Mucosa of rectum (tissue), 2 donors: ENCODE results near the gene ODAD2.

ENCODE experiments used
- H3K27ac ChIP-seq, 2 donors: one replicate each; pipeline ENCODE4 v1.7.0; 2013; ENCODE audit warnings: inconsistent platforms in 2 of 2, low read depth in 2 of 2, low read length in 2 of 2
- H3K27me3 ChIP-seq, 2 donors: one replicate each; pipeline ENCODE4 v1.7.0; 2013; ENCODE audit warnings: low read length in 2 of 2; ENCODE audit not compliant: control insufficient read depth in 2 of 2, insufficient read depth in 2 of 2
- H3K36me3 ChIP-seq, 2 donors: one replicate each; pipeline ENCODE4 v1.7.0; 2013; ENCODE audit warnings: low read length in 2 of 2; ENCODE audit not compliant: control insufficient read depth in 2 of 2, insufficient read depth in 2 of 2
- H3K4me1 ChIP-seq, 2 donors: one replicate each; pipeline ENCODE4 v1.7.0; 2013; ENCODE audit warnings: low read length in 2 of 2, mild to moderate bottlenecking in 1 of 2; ENCODE audit not compliant: control insufficient read depth in 2 of 2, insufficient read depth in 2 of 2
- H3K4me3 ChIP-seq, 2 donors: one replicate each; pipeline ENCODE4 v1.7.0; 2013; ENCODE audit warnings: low read length in 2 of 2
- H3K9ac ChIP-seq, 2 donors: one replicate each; pipeline ENCODE4 v1.7.0; 2013; ENCODE audit warnings: low read length in 2 of 2, low read depth in 1 of 2, mild to moderate bottlenecking in 1 of 2
- H3K9me3 ChIP-seq, 2 donors: one replicate each; pipeline ENCODE4 v1.7.0; 2013; ENCODE audit warnings: low read length in 2 of 2; ENCODE audit not compliant: control insufficient read depth in 2 of 2
- donor health status: healthy.
- donor health status: Normal muscosa, but diverticular disease.

ODAD2 gene

DNA sequence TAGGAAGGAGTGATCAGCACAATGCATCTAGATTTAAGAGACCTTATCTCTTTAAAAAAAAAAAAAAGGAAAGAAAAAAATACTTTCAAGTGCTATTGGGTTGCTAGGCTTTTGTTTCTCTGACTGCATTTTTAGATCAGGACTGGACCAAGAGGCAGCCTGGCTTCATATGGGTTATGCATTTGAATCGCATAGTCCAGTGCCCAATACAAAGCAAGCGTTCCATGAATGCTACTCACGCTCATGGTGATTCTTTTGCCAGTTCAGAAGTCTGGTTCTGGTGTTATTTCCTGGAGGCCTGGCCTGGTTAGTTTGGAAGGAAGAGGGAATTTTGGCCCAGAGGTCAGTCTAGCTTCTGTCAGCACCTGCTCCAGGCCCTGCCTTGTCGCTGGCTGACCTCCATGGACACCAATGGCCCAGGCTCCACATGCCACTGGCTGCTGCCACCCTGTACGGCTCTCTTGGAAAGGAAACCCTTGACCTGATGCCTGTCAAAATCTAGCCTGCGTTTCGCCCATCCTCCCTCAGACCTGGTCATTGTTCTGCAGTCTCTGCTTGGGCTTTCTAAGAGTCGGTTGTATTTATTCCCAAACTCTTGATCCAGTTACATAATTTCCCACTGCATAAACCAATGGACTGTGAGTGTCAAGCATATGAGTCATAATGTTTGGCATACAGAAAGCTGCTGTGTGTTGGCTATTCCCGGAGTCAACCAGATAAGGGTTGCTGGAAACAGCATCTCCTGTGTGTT is 178.9 kb downstream of the ODAD2 start:
- Histone ChIP-seq H3K4me1 (no peaks in the 10 kb centered on the region), H3K27ac (no peak overlapping the region), H3K9me3 (no peaks in the 10 kb centered on the region), H3K27me3 (no peaks in the 10 kb centered on the region), H3K36me3 (no peaks in the 10 kb centered on the region), H3K4me3 (no peak overlapping the region), H3K9ac (no peak overlapping the region)

DNA sequence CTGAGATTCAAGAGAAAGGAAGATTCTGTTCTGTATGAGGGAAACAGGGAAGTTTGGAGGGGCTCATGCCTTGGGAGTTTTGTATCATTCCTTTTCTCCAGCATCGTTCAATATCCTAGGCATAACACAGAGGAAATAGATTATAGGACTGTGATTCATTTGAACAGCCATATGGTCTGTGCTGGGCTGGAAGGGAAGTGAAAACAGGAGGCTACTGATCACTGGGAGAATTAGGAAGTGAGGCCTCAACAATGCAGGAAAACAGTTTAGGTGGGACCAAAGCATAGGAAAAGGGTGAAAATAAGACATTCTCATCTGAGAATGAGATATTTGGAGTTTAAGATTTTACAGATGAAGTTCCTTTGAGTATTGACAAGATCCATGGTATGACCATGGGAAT is 182.6 kb downstream of the ODAD2 start:
- Histone ChIP-seq H3K9me3 (no peaks in the 10 kb centered on the region), H3K27me3 (no peaks in the 10 kb centered on the region), H3K4me1 (no peaks in the 10 kb centered on the region), H3K36me3 (no peaks in the 10 kb centered on the region), H3K4me3 (no peak overlapping the region), H3K9ac (no peak overlapping the region), H3K27ac (no peak overlapping the region)

DNA sequence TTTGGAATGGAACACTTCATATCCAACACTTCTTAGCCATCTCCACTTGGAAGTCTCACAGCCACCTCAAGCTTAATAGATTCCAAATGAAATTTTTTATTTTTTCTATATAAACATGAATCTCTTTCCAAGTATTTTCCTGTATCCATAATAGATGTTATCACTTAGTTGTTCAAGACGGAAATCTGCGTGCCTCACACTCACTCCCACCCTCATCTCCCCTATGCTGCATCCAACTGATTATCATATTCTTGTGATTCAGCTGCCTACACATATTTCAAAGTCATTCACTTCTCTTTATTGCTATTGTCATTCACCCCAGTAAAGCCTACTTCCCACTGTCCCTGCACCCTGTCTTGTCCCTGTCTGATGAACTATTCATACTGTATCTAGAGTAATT is 183.0 kb downstream of the ODAD2 start:
- no peaks in the 10 kb centered on the region for H3K4me1 ChIP-seq
- no peak overlapping the region for H3K9ac ChIP-seq
- no peaks in the 10 kb centered on the region for H3K36me3 ChIP-seq
- no peak overlapping the region for H3K27ac ChIP-seq
- no peaks in the 10 kb centered on the region for H3K27me3 ChIP-seq
- no peak overlapping the region for H3K4me3 ChIP-seq
- no peaks in the 10 kb centered on the region for H3K9me3 ChIP-seq

DNA sequence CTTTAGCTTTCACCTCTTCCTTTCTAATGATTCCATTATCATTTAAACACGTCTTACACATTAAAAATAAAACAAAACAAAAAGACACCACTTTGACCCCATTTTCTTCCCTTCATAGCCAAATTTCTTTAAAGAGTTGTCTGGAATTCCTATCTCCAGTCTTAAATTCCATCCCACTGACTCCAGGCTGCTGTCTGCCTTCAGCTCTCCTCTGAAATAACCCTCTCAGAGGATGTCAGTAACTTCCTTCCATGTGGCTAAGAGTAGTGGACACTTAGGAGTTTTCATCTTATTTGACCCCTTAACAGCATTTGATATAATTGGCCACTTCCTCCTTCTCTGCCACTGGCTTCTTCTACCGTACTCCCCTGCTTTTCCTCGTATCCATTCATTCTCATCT is 183.6 kb downstream of the ODAD2 start:
- Histone ChIP-seq H3K27ac (no peak overlapping the region), H3K4me1 (no peaks in the 10 kb centered on the region), H3K9ac (no peak overlapping the region), H3K36me3 (no peaks in the 10 kb centered on the region), H3K27me3 (no peaks in the 10 kb centered on the region), H3K9me3 (no peaks in the 10 kb centered on the region), H3K4me3 (no peak overlapping the region)

DNA sequence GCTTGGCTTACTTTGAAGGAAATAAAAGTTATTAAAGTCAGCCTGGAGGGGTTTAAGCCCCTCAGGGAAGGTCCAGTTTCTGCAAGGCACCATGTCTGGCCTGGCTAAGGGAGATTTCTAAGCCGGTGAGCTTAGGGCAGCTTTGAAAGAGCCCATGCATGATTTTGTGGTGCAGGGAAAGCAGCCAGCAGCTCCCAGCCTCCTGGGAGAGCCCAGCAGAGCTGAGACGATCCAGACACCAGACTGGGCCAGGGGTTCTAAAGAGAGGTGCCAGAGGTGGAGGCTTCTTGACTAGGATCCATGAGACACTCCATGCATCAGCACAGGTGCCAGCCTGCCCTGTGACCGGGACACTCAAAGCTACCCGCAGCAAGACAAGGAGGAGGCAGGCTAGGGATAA is 193.7 kb downstream of the ODAD2 start:
- H3K4me3 ChIP-seq: no peak overlapping the region
- H3K9me3 ChIP-seq: no peaks in the 10 kb centered on the region
- H3K9ac ChIP-seq: no peak overlapping the region
- no peak overlapping the region for H3K27ac ChIP-seq
- no peaks in the 10 kb centered on the region for H3K27me3 ChIP-seq
- H3K4me1 ChIP-seq: no peaks in the 10 kb centered on the region
- H3K36me3 ChIP-seq: no peaks in the 10 kb centered on the region

DNA sequence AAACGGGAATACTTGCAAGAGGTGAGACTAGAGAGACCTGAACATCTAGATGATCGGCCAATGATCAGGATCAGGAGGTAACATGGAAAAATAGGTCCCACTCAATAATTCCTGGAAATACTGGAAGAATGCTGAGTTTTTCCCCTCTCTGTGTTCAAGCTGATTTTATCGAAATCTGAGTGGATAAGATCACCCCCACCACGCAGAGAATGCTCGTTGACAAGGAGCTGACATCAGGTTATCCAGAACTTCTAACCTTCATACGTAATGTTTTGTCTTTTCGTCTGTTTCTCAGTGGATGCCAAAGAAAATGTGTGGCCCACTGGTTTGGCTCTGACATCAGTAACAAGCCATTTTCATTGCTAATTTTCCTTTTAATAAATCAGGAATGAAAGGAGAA is 194.7 kb downstream of the ODAD2 start:
- no peak overlapping the region for H3K27ac ChIP-seq
- no peak overlapping the region for H3K9ac ChIP-seq
- H3K36me3 ChIP-seq: no peaks in the 10 kb centered on the region
- H3K27me3 ChIP-seq: no peaks in the 10 kb centered on the region
- no peaks in the 10 kb centered on the region for H3K9me3 ChIP-seq
- H3K4me1 ChIP-seq: no peaks in the 10 kb centered on the region
- no peak overlapping the region for H3K4me3 ChIP-seq

DNA sequence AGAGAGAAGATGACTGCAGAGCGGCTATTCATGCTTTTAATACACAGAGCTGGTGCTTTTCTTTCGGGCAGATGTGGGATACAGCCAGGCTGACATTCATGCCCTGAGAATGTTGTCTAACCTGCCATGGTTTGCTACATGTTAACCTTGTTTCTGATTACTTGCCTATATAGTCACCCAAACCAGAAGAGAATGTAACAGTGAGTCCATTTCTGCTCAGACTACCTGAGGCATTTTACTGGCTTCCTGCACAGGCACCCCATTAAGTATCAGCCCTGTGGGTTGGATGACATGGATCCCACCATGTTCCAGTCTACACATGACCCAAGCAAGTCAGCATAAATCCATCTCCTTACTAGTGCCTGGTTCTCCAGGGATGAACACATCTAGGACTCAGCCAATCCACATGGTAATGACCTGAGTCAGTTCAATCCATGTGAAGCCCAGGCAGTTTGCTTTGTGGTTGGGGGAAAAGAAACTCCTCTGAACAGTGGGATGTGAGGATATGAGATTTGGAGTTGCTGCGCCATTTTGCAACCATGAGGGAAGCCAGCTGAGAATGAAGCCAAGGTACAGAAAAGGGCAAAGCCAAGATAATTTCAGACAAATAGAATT is 197.6 kb downstream of the ODAD2 start:
- Histone ChIP-seq H3K9ac (no peak overlapping the region), H3K4me3 (no peak overlapping the region), H3K36me3 (no peaks in the 10 kb centered on the region), H3K9me3 (no peaks in the 10 kb centered on the region), H3K4me1 (no peaks in the 10 kb centered on the region), H3K27ac (no peak overlapping the region), H3K27me3 (no peaks in the 10 kb centered on the region)

DNA sequence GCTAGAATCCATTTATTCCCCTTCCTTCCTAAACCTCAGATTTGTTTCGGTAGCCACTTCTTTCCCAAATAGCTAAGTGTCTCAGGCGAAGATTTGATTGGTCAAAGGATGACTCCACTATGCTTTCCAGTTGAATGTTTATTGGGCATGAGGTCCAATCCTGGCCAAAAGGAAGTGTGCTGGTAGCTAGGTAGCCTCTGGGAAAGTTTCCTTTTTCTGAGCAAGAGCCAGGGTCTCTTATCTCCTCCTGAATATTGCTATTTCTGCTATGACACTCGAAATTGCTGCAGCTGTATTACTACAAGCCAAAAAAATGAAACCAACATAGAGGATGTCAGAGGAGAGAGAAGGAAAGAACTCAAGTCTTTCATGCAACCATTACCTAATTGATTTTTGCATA is 199.8 kb downstream of the ODAD2 start:
- H3K4me1 ChIP-seq: no peaks in the 10 kb centered on the region
- no peaks in the 10 kb centered on the region for H3K36me3 ChIP-seq
- H3K27me3 ChIP-seq: no peaks in the 10 kb centered on the region
- no peak overlapping the region for H3K4me3 ChIP-seq
- no peak overlapping the region for H3K9ac ChIP-seq
- no peaks in the 10 kb centered on the region for H3K9me3 ChIP-seq
- H3K27ac ChIP-seq: no peak overlapping the region

DNA sequence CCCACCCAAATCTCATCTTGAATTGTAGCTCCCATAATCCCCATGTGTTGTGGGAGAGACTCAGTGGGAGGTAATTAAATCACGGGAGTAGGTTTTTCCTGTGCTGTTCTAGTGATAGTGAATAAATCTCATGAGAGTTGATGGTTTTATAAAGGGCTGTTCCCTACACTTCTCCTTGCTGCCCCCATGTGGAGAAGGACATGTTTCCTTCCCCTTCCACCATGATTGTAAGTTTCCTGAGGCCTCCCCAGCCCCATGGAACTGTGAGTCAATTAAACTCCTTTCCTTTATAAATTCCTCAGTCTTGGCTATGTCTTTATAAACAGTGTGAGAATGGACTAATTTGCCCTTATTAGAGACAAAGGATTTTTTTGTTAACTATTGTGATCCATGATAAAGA is 204.7 kb downstream of the ODAD2 start:
- no peak overlapping the region for H3K9ac ChIP-seq
- H3K4me3 ChIP-seq: no peak overlapping the region
- no peaks in the 10 kb centered on the region for H3K36me3 ChIP-seq
- H3K9me3 ChIP-seq: no peaks in the 10 kb centered on the region
- H3K27me3 ChIP-seq: no peaks in the 10 kb centered on the region
- H3K27ac ChIP-seq: no peak overlapping the region
- H3K4me1 ChIP-seq: no peaks in the 10 kb centered on the region

DNA sequence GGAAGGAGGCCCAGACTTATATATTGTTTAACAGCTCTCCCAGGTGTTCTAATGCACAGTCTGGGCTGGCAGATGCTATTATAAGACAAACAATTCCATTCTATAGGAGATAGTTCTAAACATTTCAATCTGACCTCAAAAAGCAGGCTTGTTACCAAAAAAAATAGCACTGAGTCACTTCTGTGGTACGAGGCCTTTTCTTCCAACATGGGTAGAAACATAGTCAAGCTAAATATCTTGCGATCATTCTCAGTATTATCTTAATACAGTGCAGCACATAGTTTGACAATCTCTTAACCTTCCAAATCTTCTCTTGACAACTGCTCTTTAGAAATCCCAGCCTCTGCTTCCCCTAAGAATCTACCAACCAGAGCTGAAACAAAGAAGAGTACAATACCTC is 206.7 kb downstream of the ODAD2 start:
- Histone ChIP-seq H3K36me3 (no peaks in the 10 kb centered on the region), H3K9ac (no peak overlapping the region), H3K27ac (no peak overlapping the region), H3K4me1 (no peaks in the 10 kb centered on the region), H3K4me3 (no peak overlapping the region), H3K27me3 (no peaks in the 10 kb centered on the region), H3K9me3 (no peaks in the 10 kb centered on the region)
